HG03095 (cell line): ENCODE data around the gene SLC23A2.

Experiments
- ATAC-seq: cut with Tn5 transposase; IDR thresholded peaks from one replicate; pipeline ENCODE4 v1.9.1; 2021; ENCODE audit warnings: moderate library complexity; ENCODE audit not compliant: unreplicated experiment

The SLC23A2 gene

GRCh38 chr20:4971064-4971463 is 30.2 kb downstream of the SLC23A2 start:
- no peak for ATAC-seq

GRCh38 chr20:4967752-4968477 is 33.4 kb downstream of the SLC23A2 start:
- no peak for ATAC-seq

GRCh38 chr20:4966826-4967751 is 34.2 kb downstream of the SLC23A2 start:
- ATAC-seq, result no peak

- no peak for ATAC-seq
These were observed 39.0 kb downstream of the SLC23A2 start for GRCh38 chr20:4962241-4962855.

- ATAC-seq, result no peak
These were observed 39.6 kb downstream of the SLC23A2 start for GRCh38 chr20:4961746-4962145.

- ATAC-seq, result no peak
These were observed 41.7 kb downstream of the SLC23A2 start for GRCh38 chr20:4959592-4959991.

GRCh38 chr20:4957939-4958362 is 43.4 kb downstream of the SLC23A2 start:
- no peak for ATAC-seq

- no peak for ATAC-seq
These were observed 44.1 kb downstream of the SLC23A2 start for GRCh38 chr20:4957187-4957586.

- no peak for ATAC-seq
These were observed 45.0 kb downstream of the SLC23A2 start for GRCh38 chr20:4956200-4956810.

- ATAC-seq, result no peak
These were observed 47.4 kb downstream of the SLC23A2 start for GRCh38 chr20:4953881-4954280.

GRCh38 chr20:4952229-4952628 is 49.1 kb downstream of the SLC23A2 start:
- ATAC-seq, result no peak

- ATAC-seq, result no peak
These were observed 50.0 kb downstream of the SLC23A2 start for GRCh38 chr20:4951299-4951698.

- ATAC-seq, result no peak
These were observed 50.5 kb downstream of the SLC23A2 start for GRCh38 chr20:4950841-4951240.

GRCh38 chr20:4950437-4950836 is 50.9 kb downstream of the SLC23A2 start:
- ATAC-seq, result no peak

GRCh38 chr20:4949833-4950178 is 51.5 kb downstream of the SLC23A2 start:
- ATAC-seq, result peak; percentile 55

GRCh38 chr20:4947817-4948559 is 53.3 kb downstream of the SLC23A2 start:
- ATAC-seq, result no peak

GRCh38 chr20:4946986-4947385 is 54.3 kb downstream of the SLC23A2 start:
- no peak for ATAC-seq

- ATAC-seq, result no peak
These were observed 54.7 kb downstream of the SLC23A2 start for GRCh38 chr20:4946585-4946984.

GRCh38 chr20:4944518-4945313 is 56.6 kb downstream of the SLC23A2 start:
- ATAC-seq, result no peak

GRCh38 chr20:4942331-4942730 is 59.0 kb downstream of the SLC23A2 start:
- ATAC-seq, result no peak
